WERI-Rb-1 (cell line): ENCODE data around the gene SLC5A5.
"Not testable (repeated sequence)": the region's sequence is repeated elsewhere in the genome, so short reads cannot be mapped to it uniquely, and the experiment has no call there.

Source experiments
- DNase-seq: peaks from one replicate; pipeline ENCODE4 v3.0.0-alpha.2; 2020
- H3K27ac ChIP-seq: fragments of 250-450 bp; sonication (Bioruptor Pico); 2 replicates; pipeline ENCODE4 v1.5.1; 2020; ENCODE audit warnings: mild to moderate bottlenecking, moderate library complexity
- H3K27me3 ChIP-seq: fragments of 250-450 bp; sonication (Bioruptor Pico); 2 replicates; pipeline ENCODE4 v1.5.1; 2021; ENCODE audit warnings: mild to moderate bottlenecking, low read depth, moderate library complexity; ENCODE audit not compliant: insufficient read depth, severe bottlenecking
- H3K36me3 ChIP-seq: fragments of 250-450 bp; sonication (Bioruptor Pico); 2 replicates; pipeline ENCODE4 v1.5.1; 2020; ENCODE audit warnings: mild to moderate bottlenecking, moderate library complexity
- H3K4me3 ChIP-seq: 2 replicates; pipeline ENCODE4 v1.5.1; 2011; ENCODE audit warnings: low read depth, mild to moderate bottlenecking, control low read depth, low read length
- H3K9me3 ChIP-seq: fragments of 250-450 bp; sonication (Bioruptor Pico); 2 replicates; pipeline ENCODE4 v1.5.1; 2021; ENCODE audit warnings: mild to moderate bottlenecking, moderate library complexity; ENCODE audit not compliant: severe bottlenecking
- CTCF ChIP-seq: IDR thresholded peaks from 2 replicates; pipeline ENCODE4 v1.5.1; 2011; ENCODE audit warnings: low read depth, mild to moderate bottlenecking, control low read depth, inconsistent platforms, low read length

Gene SLC5A5

GRCh38 chr19:17915940-17916593 is 44.3 kb downstream of the SLC5A5 start:
- Histone ChIP-seq H3K4me3 (no peak overlapping the region), H3K27me3 (no peaks in the 10 kb centered on the region), H3K9me3 (peaks cover 4% of the 10 kb centered on the region), H3K27ac (no peak overlapping the region), H3K36me3 (no peaks in the 10 kb centered on the region)
- TF ChIP-seq CTCF = no peak
- no peak for DNase-seq

GRCh38 chr19:17918151-17918550 is 46.4 kb downstream of the SLC5A5 start:
- H3K27ac ChIP-seq, DNase-seq, H3K9me3 ChIP-seq, H3K4me3 ChIP-seq, H3K27me3 ChIP-seq, H3K36me3 ChIP-seq: not testable (repeated sequence)

- not testable (repeated sequence) for H3K27me3 ChIP-seq, H3K9me3 ChIP-seq, H3K4me3 ChIP-seq, H3K36me3 ChIP-seq
- DNase-seq = peak; percentile 17
- H3K27ac ChIP-seq = peak overlapping the region; percentile 46
Measured at GRCh38 chr19:17919122-17919521, 47.4 kb downstream of the SLC5A5 start.

GRCh38 chr19:17920527-17920926 is 48.8 kb downstream of the SLC5A5 start:
- no peak for TF ChIP-seq CTCF
- no peak for DNase-seq
- no peak overlapping the region for H3K4me3 ChIP-seq
- peaks cover 4% of the 10 kb centered on the region for H3K9me3 ChIP-seq
- no peaks in the 10 kb centered on the region for H3K36me3 ChIP-seq
- H3K27ac ChIP-seq = no peak overlapping the region
- no peaks in the 10 kb centered on the region for H3K27me3 ChIP-seq

GRCh38 chr19:17922138-17922537 is 50.4 kb downstream of the SLC5A5 start:
- H3K36me3 ChIP-seq = no peaks in the 10 kb centered on the region
- H3K9me3 ChIP-seq = peaks cover 4% of the 10 kb centered on the region
- H3K27me3 ChIP-seq = no peaks in the 10 kb centered on the region
- DNase-seq = peak; percentile 56
- no peak for TF ChIP-seq CTCF
- H3K27ac ChIP-seq = peak overlapping the region; percentile 43
- H3K4me3 ChIP-seq = no peak overlapping the region

GRCh38 chr19:17926044-17926443 is 54.3 kb downstream of the SLC5A5 start:
- DNase-seq = no peak
- H3K9me3 ChIP-seq = no peaks in the 10 kb centered on the region
- no peak overlapping the region for H3K27ac ChIP-seq
- H3K36me3 ChIP-seq = no peaks in the 10 kb centered on the region
- TF ChIP-seq CTCF = no peak
- no peaks in the 10 kb centered on the region for H3K27me3 ChIP-seq
- no peak overlapping the region for H3K4me3 ChIP-seq

GRCh38 chr19:17929056-17929455 is 57.3 kb downstream of the SLC5A5 start:
- Histone ChIP-seq H3K9me3 (no peaks in the 10 kb centered on the region), H3K27ac (no peak overlapping the region), H3K27me3 (no peaks in the 10 kb centered on the region), H3K36me3 (no peaks in the 10 kb centered on the region), H3K4me3 (no peak overlapping the region)
- TF ChIP-seq CTCF = no peak
- no peak for DNase-seq
